ENCODE data around the gene ADH7.
"Not testable (repeated sequence)": the region's sequence is repeated elsewhere in the genome, so short reads cannot be mapped to it uniquely, and the experiment has no call there.

ADH7 gene

GRCh38 chr4:99414902-99415301 lies 20.2 kb downstream of the ADH7 start:
- not testable (repeated sequence) for DNase-seq

- no peak for DNase-seq
Observed at GRCh38 chr4:99414401-99414800, 20.7 kb downstream of the ADH7 start.

- no peak for DNase-seq
Observed at GRCh38 chr4:99413140-99413539, 22.0 kb downstream of the ADH7 start.

- no peak for DNase-seq
Observed at GRCh38 chr4:99411041-99411440, 24.1 kb downstream of the ADH7 start.

GRCh38 chr4:99410075-99410474 lies 25.1 kb downstream of the ADH7 start:
- no peak for DNase-seq

GRCh38 chr4:99408346-99408745 lies 26.8 kb downstream of the ADH7 start:
- no peak for DNase-seq

GRCh38 chr4:99405433-99406115 lies 29.6 kb downstream of the ADH7 start:
- no peak for DNase-seq

GRCh38 chr4:99404595-99405287 lies 30.4 kb downstream of the ADH7 start:
- no peak for DNase-seq

GRCh38 chr4:99403380-99404184 lies 31.6 kb downstream of the ADH7 start:
- DNase-seq, result no peak

- DNase-seq, result no peak
Observed at GRCh38 chr4:99402765-99403164, 32.4 kb downstream of the ADH7 start.

GRCh38 chr4:99400831-99401230 lies 34.3 kb downstream of the ADH7 start:
- DNase-seq, result no peak

- DNase-seq, result no peak
Observed at GRCh38 chr4:99399017-99399416, 36.1 kb downstream of the ADH7 start.

GRCh38 chr4:99395595-99396364 lies 39.4 kb downstream of the ADH7 start:
- DNase-seq, result no peak

GRCh38 chr4:99394896-99395295 lies 40.2 kb downstream of the ADH7 start:
- no peak for DNase-seq

GRCh38 chr4:99390055-99390454 lies 45.1 kb downstream of the ADH7 start:
- no peak for DNase-seq

- DNase-seq, result no peak
Observed at GRCh38 chr4:99389606-99390005, 45.5 kb downstream of the ADH7 start.

- DNase-seq, result no peak
Observed at GRCh38 chr4:99383833-99384392, 51.2 kb downstream of the ADH7 start.

- no peak for DNase-seq
Observed at GRCh38 chr4:99383399-99383798, 51.7 kb downstream of the ADH7 start.

- no peak for DNase-seq
Observed at GRCh38 chr4:99382745-99383360, 52.3 kb downstream of the ADH7 start.

- no peak for DNase-seq
Observed at GRCh38 chr4:99381588-99382175, 53.5 kb downstream of the ADH7 start.

GRCh38 chr4:99379571-99379970 lies 55.6 kb downstream of the ADH7 start:
- DNase-seq, result no peak

- DNase-seq, result no peak
Observed at GRCh38 chr4:99378876-99379275, 56.3 kb downstream of the ADH7 start.
